HCT116 (cell line): Measurements from ENCODE around the gene MAN1A1. TPM values are rescaled to one million over a fixed set of nuclear protein-coding genes. Genes with fewer than 3 reads are reported as not detected.

Experiments
- ATAC-seq: fragments of 200-7000 bp; cut with Tn5 transposase; 2 replicates; pipeline ENCODE4 v1.9.1; 2020; ENCODE audit warnings: mild to moderate bottlenecking, moderate library complexity
- BruUV-seq: library from RNA; stranded (reverse); fragments of 400-500 nt; replicated peaks from 2 replicates; lab custom pipeline; 2021; lab: Mats Ljungman, UMichigan
- CTCF ChIA-PET: fragments of 300-600 bp; sonication (Branson Sonifier 250); formaldehyde crosslinking; loops from one replicate; lab custom pipeline; 2021; ENCODE audit warnings: antibody characterized with exemption; lab: Charles Lee
- POLR2A ChIA-PET: fragments of 300-600, 350-600 bp; sonication (Branson Sonifier 250); formaldehyde crosslinking; loops from one replicate; lab custom pipeline; 2021; ENCODE audit warnings: antibody characterized with exemption; lab: Charles Lee
- RAD21 ChIA-PET, 2 experiments: fragments of 300-600 bp; sonication (Branson Sonifier 250); formaldehyde crosslinking; loops; one replicate each; lab custom pipeline; 2023; ENCODE audit warnings: low total read pairs in 2 of 2; ENCODE audit not compliant: uncharacterized antibody in 2 of 2, unreplicated experiment in 2 of 2, low non-redundant PET in 1 of 2; lab: Charles Lee
- DNase-seq: peaks from one replicate; pipeline ENCODE4 v3.0.0-alpha.2; 2010; ENCODE audit warnings: low read depth, low spot score
- H2AFZ ChIP-seq: fragments of 200-600 bp; shearing (Covaris generic), sonication (generic); 2 replicates; pipeline ENCODE4 v1.6.1; 2017; ENCODE audit warnings: low read depth, mixed run types, mixed read lengths, antibody characterized with exemption, low read length; ENCODE audit not compliant: poor library complexity, severe bottlenecking
- H3K27ac ChIP-seq: 2 replicates; pipeline ENCODE4 v1.5.1; 2012; ENCODE audit warnings: low read depth, low read length
- H3K27me3 ChIP-seq: fragments of 200-600 bp; sonication (generic); 2 replicates; pipeline ENCODE4 v1.6.1; 2016; ENCODE audit warnings: mixed run types, low read length, mixed read lengths; ENCODE audit not compliant: insufficient read depth
- H3K36me3 ChIP-seq, 2 experiments: fragments of 200-500 bp in 1 of 2; fragments of 200-600 bp in 1 of 2; sonication (Bioruptor generic) in 1 of 2; sonication (generic) in 1 of 2; 2 replicates each; pipeline versions ENCODE4 v1.5.1 to v1.6.1; 2014 to 2016; ENCODE audit warnings: low read length in 2 of 2, inconsistent platforms in 1 of 2, mixed read lengths in 1 of 2, mixed run types in 1 of 2; ENCODE audit not compliant: insufficient read depth in 2 of 2, control insufficient read depth in 1 of 2
- H3K4me1 ChIP-seq, 2 experiments: fragments of 200-600 bp in 1 of 2; sonication (generic) in 1 of 2; 2 replicates each; pipeline versions ENCODE4 v1.5.1 to v1.6.1; 2012 to 2017; ENCODE audit warnings: low read length in 2 of 2, inconsistent platforms in 1 of 2, mild to moderate bottlenecking in 1 of 2, mixed read lengths in 1 of 2, mixed run types in 1 of 2, moderate library complexity in 1 of 2; ENCODE audit not compliant: insufficient read depth in 2 of 2, control insufficient read depth in 1 of 2
- H3K4me2 ChIP-seq: fragments of 200-600 bp; sonication (generic); 2 replicates; pipeline ENCODE4 v1.6.1; 2017; ENCODE audit warnings: mixed run types, low read length, mixed read lengths
- H3K4me3 ChIP-seq, 2 experiments: fragments of 200-600 bp in 1 of 2; sonication (generic) in 1 of 2; replicated peaks in 1 of 2; 2 replicates each; pipeline ENCODE4 v1.5.1; 2011 to 2016; ENCODE audit warnings: low read length in 2 of 2, control low read depth in 1 of 2, low read depth in 1 of 2, mild to moderate bottlenecking in 1 of 2, mixed read lengths in 1 of 2, mixed run types in 1 of 2
- H3K79me2 ChIP-seq: fragments of 200-600 bp; sonication (generic); 2 replicates; pipeline ENCODE4 v1.6.1; 2017; ENCODE audit warnings: mild to moderate bottlenecking, mixed run types, low read length, moderate library complexity, mixed read lengths; ENCODE audit not compliant: insufficient read depth
- H3K9ac ChIP-seq: fragments of 200-600 bp; sonication (generic); 2 replicates; pipeline ENCODE4 v1.6.1; 2016; ENCODE audit warnings: low read length, mixed read lengths
- H3K9me2 ChIP-seq: fragments of 200-600 bp; sonication (generic), shearing (Covaris generic); 2 replicates; pipeline ENCODE4 v1.6.1; 2017; ENCODE audit warnings: mixed run types, mild to moderate bottlenecking, moderate library complexity; ENCODE audit not compliant: insufficient read depth
- H3K9me3 ChIP-seq, 2 experiments: fragments of 200-500 bp in 1 of 2; fragments of 200-600 bp in 1 of 2; sonication (Bioruptor generic) in 1 of 2; sonication (generic) in 1 of 2; 2 replicates each; pipeline ENCODE4 v1.6.1; 2014 to 2017; ENCODE audit warnings: low read length in 2 of 2, mixed read lengths in 2 of 2, inconsistent platforms in 1 of 2, low read depth in 1 of 2, mild to moderate bottlenecking in 1 of 2, mixed run types in 1 of 2, moderate library complexity in 1 of 2; ENCODE audit not compliant: control insufficient read depth in 1 of 2, insufficient read depth in 1 of 2
- H4K20me1 ChIP-seq: fragments of 200-600 bp; sonication (generic), shearing (Covaris generic); 2 replicates; pipeline ENCODE4 v1.6.1; 2017; ENCODE audit warnings: mixed run types, mild to moderate bottlenecking, moderate library complexity; ENCODE audit not compliant: insufficient read depth
- CBX3 ChIP-seq: IDR thresholded peaks from 2 replicates; pipeline ENCODE4 v1.6.1; 2012; ENCODE audit warnings: low read depth
- CEBPB ChIP-seq: IDR thresholded peaks from 2 replicates; pipeline ENCODE4 v1.6.1; 2012; ENCODE audit warnings: low read depth
- ELF1 ChIP-seq: IDR thresholded peaks from 2 replicates; pipeline ENCODE4 v1.6.1; 2012; ENCODE audit warnings: low read depth, borderline replicate concordance
- POLR2A ChIP-seq: IDR thresholded peaks from 2 replicates; pipeline ENCODE4 v1.7.0; 2011; ENCODE audit warnings: borderline replicate concordance; ENCODE audit not compliant: insufficient read depth, insufficient read length; ENCODE audit errors: extremely low read depth
- POLR2AphosphoS5 ChIP-seq: IDR thresholded peaks from 2 replicates; pipeline ENCODE4 v1.6.1; 2011; ENCODE audit warnings: mild to moderate bottlenecking, low read depth, low read length, moderate library complexity
- RAD21 ChIP-seq: IDR thresholded peaks from 2 replicates; pipeline ENCODE4 v1.6.1; 2012; ENCODE audit warnings: low read depth, mild to moderate bottlenecking
- SIN3A ChIP-seq: IDR thresholded peaks from 2 replicates; pipeline ENCODE4 v1.6.1; 2012; ENCODE audit warnings: low read depth
- SP1 ChIP-seq: IDR thresholded peaks from 2 replicates; pipeline ENCODE4 v1.6.1; 2012; ENCODE audit warnings: low read depth
- SRF ChIP-seq: IDR thresholded peaks from 2 replicates; pipeline ENCODE4 v1.6.1; 2012; ENCODE audit warnings: low read depth
- TCF7L2 ChIP-seq: IDR thresholded peaks from 2 replicates; pipeline ENCODE4 v1.7.0; 2011; ENCODE audit warnings: borderline replicate concordance, inconsistent platforms; ENCODE audit not compliant: insufficient read depth, insufficient read length; ENCODE audit errors: extremely low read depth
- ZNF274 ChIP-seq: fragments of 200-500 bp; sonication (Bioruptor generic); IDR thresholded peaks from 2 replicates; pipeline ENCODE4 v1.6.1; 2014; ENCODE audit warnings: mild to moderate bottlenecking, low read depth, low read length, inconsistent platforms
- intact Hi-C: fragments of 100-400 bp; cut with micrococcal nuclease; formaldehyde crosslinking; loops from 2 replicates; pipeline ENCODE4 v1.10.0; 2022
- total RNA-seq: library from RNA; stranded (reverse); gene quantifications from one replicate; pipeline ENCODE4 v1.2.1, GENCODE V29; 2021; ENCODE audit not compliant: unreplicated experiment
- TF ChIP-seq, protein P1 (sequence below): IDR thresholded peaks from 2 replicates; pipeline ENCODE4 v1.6.1; 2012; ENCODE audit warnings: low read depth
- TF ChIP-seq, protein P2 (sequence below): IDR thresholded peaks from 2 replicates; pipeline ENCODE4 v1.6.1; 2012
- TF ChIP-seq, protein P3 (sequence below): IDR thresholded peaks from 2 replicates; pipeline ENCODE4 v1.6.1; 2011; ENCODE audit warnings: mild to moderate bottlenecking, low read length, moderate library complexity; ENCODE audit not compliant: insufficient replicate concordance; ENCODE audit errors: extremely low read depth

Gene MAN1A1
- total RNA-seq, 1 experiment from 2014 or later, result 46.0 TPM

DNA sequence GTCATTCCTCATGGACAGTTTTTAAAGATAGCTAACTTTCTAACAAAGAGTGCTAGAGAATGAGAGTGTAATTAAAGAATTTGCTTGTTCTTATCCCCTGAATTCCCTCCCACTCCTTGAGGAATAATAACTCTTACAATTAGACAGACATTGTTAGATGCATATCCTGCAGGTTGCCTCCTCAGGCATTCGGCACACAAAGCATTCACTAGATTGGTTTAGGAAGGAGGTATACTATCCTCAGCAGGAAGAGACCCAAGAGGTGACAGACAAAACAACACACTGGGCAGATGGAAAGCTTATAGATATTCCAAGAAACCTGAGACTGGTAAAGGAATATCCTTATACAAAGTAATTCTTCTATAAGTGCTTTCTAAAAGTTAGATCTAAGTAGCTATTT is 162.0 kb downstream of the MAN1A1 start:
- ChIA-PET RAD21 (no interaction called here), POLR2A (no interaction called here)
- BruUV-seq, result no TSS peak
- H3K9ac ChIP-seq, result no peak overlapping the region
- intact Hi-C loops, result no loop called here
- H3K4me2 ChIP-seq, result no peak overlapping the region
- H3K27ac ChIP-seq, result no peak overlapping the region
- H3K4me3 ChIP-seq, result no peak overlapping the region
- no peak overlapping the region for H2AFZ ChIP-seq
- no peaks in the 10 kb centered on the region for H3K79me2 ChIP-seq
- no peaks in the 10 kb centered on the region for H3K9me3 ChIP-seq
- no peaks in the 10 kb centered on the region for H3K4me1 ChIP-seq
- peaks cover 0 to 39% of the 10 kb centered on the region in 2 experiments; a peak in 2 of 4 replicates for H3K36me3 ChIP-seq
- TF ChIP-seq SRF (no peak), ELF1 (no peak), SP1 (no peak), ZNF274 (no peak), POLR2A (no peak), CEBPB (no peak), POLR2AphosphoS5 (no peak), CBX3 (no peak), RAD21 (no peak), SIN3A (no peak), TCF7L2 (no peak)
- TF ChIP-seq, protein P1, sequence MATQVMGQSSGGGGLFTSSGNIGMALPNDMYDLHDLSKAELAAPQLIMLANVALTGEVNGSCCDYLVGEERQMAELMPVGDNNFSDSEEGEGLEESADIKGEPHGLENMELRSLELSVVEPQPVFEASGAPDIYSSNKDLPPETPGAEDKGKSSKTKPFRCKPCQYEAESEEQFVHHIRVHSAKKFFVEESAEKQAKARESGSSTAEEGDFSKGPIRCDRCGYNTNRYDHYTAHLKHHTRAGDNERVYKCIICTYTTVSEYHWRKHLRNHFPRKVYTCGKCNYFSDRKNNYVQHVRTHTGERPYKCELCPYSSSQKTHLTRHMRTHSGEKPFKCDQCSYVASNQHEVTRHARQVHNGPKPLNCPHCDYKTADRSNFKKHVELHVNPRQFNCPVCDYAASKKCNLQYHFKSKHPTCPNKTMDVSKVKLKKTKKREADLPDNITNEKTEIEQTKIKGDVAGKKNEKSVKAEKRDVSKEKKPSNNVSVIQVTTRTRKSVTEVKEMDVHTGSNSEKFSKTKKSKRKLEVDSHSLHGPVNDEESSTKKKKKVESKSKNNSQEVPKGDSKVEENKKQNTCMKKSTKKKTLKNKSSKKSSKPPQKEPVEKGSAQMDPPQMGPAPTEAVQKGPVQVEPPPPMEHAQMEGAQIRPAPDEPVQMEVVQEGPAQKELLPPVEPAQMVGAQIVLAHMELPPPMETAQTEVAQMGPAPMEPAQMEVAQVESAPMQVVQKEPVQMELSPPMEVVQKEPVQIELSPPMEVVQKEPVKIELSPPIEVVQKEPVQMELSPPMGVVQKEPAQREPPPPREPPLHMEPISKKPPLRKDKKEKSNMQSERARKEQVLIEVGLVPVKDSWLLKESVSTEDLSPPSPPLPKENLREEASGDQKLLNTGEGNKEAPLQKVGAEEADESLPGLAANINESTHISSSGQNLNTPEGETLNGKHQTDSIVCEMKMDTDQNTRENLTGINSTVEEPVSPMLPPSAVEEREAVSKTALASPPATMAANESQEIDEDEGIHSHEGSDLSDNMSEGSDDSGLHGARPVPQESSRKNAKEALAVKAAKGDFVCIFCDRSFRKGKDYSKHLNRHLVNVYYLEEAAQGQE, result no peak
- TF ChIP-seq, protein P2, sequence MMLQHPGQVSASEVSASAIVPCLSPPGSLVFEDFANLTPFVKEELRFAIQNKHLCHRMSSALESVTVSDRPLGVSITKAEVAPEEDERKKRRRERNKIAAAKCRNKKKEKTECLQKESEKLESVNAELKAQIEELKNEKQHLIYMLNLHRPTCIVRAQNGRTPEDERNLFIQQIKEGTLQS, result no peak
- TF ChIP-seq, protein P3, sequence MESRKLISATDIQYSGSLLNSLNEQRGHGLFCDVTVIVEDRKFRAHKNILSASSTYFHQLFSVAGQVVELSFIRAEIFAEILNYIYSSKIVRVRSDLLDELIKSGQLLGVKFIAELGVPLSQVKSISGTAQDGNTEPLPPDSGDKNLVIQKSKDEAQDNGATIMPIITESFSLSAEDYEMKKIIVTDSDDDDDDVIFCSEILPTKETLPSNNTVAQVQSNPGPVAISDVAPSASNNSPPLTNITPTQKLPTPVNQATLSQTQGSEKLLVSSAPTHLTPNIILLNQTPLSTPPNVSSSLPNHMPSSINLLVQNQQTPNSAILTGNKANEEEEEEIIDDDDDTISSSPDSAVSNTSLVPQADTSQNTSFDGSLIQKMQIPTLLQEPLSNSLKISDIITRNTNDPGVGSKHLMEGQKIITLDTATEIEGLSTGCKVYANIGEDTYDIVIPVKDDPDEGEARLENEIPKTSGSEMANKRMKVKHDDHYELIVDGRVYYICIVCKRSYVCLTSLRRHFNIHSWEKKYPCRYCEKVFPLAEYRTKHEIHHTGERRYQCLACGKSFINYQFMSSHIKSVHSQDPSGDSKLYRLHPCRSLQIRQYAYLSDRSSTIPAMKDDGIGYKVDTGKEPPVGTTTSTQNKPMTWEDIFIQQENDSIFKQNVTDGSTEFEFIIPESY, result no peak
- TF ChIP-seq, all 23 proteins: peak for 0
- DNase-seq, result no peak
- no peaks in the 10 kb centered on the region for H4K20me1 ChIP-seq
- no peak for ATAC-seq
- no peaks in the 10 kb centered on the region for H3K27me3 ChIP-seq
- CTCF ChIA-PET, result no interaction called here
- no peaks in the 10 kb centered on the region for H3K9me2 ChIP-seq
